ENCODE measurements around the gene CBLB.

- TF ChIP-seq, protein P1, sequence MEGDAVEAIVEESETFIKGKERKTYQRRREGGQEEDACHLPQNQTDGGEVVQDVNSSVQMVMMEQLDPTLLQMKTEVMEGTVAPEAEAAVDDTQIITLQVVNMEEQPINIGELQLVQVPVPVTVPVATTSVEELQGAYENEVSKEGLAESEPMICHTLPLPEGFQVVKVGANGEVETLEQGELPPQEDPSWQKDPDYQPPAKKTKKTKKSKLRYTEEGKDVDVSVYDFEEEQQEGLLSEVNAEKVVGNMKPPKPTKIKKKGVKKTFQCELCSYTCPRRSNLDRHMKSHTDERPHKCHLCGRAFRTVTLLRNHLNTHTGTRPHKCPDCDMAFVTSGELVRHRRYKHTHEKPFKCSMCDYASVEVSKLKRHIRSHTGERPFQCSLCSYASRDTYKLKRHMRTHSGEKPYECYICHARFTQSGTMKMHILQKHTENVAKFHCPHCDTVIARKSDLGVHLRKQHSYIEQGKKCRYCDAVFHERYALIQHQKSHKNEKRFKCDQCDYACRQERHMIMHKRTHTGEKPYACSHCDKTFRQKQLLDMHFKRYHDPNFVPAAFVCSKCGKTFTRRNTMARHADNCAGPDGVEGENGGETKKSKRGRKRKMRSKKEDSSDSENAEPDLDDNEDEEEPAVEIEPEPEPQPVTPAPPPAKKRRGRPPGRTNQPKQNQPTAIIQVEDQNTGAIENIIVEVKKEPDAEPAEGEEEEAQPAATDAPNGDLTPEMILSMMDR (IDR thresholded peaks at IDR 0.05): no peak
- no peak for TF ChIP-seq POLR2A (IDR thresholded peaks at IDR 0.05)
Observed at GRCh38 chr3:105759442-105760078, 109.3 kb downstream of the CBLB start.

All from right lobe of liver (tissue), 4 donors.